Activated CD4-positive, alpha-beta T cell treated with anti-CD3 and anti-CD28 coated beads, Interleukin-2, amount 10 ng/mL, durations not matched to agents 7 days and 5 days (primary cell): ENCODE data around the gene STMN1. TPM values are rescaled to one million over a fixed set of nuclear protein-coding genes. Genes with fewer than 3 reads are reported as not detected.
A peak's percentile ranks its signal among the peaks of the same experiment; 100 is the strongest.

Source experiments
- CTCF ChIA-PET: fragments of 350-600 bp; sonication (Branson Sonifier 250); formaldehyde crosslinking; loops from one replicate; lab custom pipeline; 2021; ENCODE audit warnings: antibody characterized with exemption; lab: Charles Lee
- POLR2A ChIA-PET: fragments of 350-600 bp; sonication (Branson Sonifier 250); formaldehyde crosslinking; loops from one replicate; lab custom pipeline; 2021; ENCODE audit warnings: antibody characterized with exemption; lab: Charles Lee
- DNase-seq: peaks from one replicate; pipeline ENCODE4 v3.0.0-alpha.2; 2020
- H3K27ac Mint-ChIP-seq: one replicate; pipeline ENCODE4 v1.8.0; 2021; ENCODE audit warnings: mild to moderate bottlenecking, moderate library complexity, mixed read lengths
- H3K27me3 Mint-ChIP-seq: one replicate; pipeline ENCODE4 v1.8.0; 2021; ENCODE audit warnings: mixed read lengths
- H3K36me3 Mint-ChIP-seq: one replicate; pipeline ENCODE4 v1.8.0; 2021; ENCODE audit warnings: low read depth, mixed read lengths
- H3K4me1 Mint-ChIP-seq: one replicate; pipeline ENCODE4 v1.8.0; 2021; ENCODE audit warnings: mixed read lengths
- H3K4me3 Mint-ChIP-seq: one replicate; pipeline ENCODE4 v1.8.0; 2021; ENCODE audit warnings: mild to moderate bottlenecking, moderate library complexity, mixed read lengths
- H3K9me3 Mint-ChIP-seq: one replicate; pipeline ENCODE4 v1.8.0; 2021; ENCODE audit warnings: mixed read lengths
- microRNA-seq: library from miRNA; unstranded; fragments of <30 nt; microRNA quantifications from one replicate; pipeline ENCODE4 v1.2.0, GENCODE V29; 2021; ENCODE audit warnings: borderline microRNAs expressed, borderline replicate concordance
- total RNA-seq, 2 experiments: library from RNA; stranded (reverse); gene quantifications; one replicate each; pipeline ENCODE4 v1.2.3, GENCODE V29; 2021

The STMN1 gene
- total RNA-seq, 2 experiments from 2014 or later = 800 to 1,022 TPM

DNA sequence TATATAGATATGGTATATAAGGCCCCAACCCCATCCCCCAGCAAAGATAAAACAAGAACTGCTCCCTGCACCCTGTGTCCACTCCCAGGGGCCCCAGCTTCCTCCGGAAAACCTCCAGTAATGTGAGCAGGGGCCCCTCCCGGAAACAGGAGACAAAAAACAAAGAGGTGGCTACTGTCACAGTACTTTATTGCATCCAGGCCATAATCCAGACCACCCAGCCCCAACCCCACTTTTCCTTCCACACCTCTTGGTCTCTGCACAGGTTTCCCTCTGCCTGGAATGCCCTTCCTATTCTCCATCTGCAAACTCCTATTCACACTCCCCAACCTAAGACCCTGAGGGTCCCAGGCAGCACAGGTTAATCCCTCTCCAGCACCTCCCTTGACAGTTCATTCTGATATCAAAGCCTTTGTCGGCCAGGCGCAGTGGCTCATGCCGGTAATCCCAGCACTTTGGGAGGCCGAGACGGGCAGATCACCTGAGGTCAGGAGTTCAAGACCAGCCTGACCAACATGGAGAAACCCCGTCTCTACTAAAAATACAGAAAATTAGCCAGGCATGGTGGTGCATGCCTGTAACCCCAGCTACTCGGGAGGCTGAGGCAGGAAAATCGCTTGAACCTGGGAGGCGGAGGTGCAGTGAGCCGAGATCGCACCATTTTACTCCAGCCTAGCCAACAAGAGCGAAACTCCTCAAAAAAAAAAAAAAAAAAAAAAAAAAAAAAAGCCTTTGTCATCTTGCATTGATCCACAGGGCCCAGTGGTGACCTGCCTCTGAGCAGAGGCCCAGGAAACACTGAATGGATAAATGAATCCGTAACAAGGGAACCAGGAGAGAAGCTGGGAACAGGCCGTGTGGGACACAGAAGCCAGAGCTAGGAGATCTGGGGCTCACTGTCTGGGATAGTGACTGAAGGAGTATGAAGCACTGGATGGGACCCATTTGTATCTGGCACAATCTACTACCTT, 44.6 kb downstream of the STMN1 start:
- ChIA-PET POLR2A (interaction anchor here (0.6 kb wide), 1 partner anchor 412 kb away, joined by 5 read pairs; no protein-coding TSS in a partner anchor), CTCF (interaction anchor here (1.3 to 1.8 kb wide), 3 partner anchors 9 to 21 kb away, joined by 3 to 5 read pairs (median 4); partner anchors contain the start of gene PAQR7)
- Mint-ChIP-seq H3K4me1 (peaks cover 26% of the 10 kb centered on the region), H3K27ac (no peak overlapping the region), H3K9me3 (no peaks in the 10 kb centered on the region), H3K4me3 (no peak overlapping the region), H3K36me3 (no peaks in the 10 kb centered on the region), H3K27me3 (no peaks in the 10 kb centered on the region)
- no peak for DNase-seq

DNA sequence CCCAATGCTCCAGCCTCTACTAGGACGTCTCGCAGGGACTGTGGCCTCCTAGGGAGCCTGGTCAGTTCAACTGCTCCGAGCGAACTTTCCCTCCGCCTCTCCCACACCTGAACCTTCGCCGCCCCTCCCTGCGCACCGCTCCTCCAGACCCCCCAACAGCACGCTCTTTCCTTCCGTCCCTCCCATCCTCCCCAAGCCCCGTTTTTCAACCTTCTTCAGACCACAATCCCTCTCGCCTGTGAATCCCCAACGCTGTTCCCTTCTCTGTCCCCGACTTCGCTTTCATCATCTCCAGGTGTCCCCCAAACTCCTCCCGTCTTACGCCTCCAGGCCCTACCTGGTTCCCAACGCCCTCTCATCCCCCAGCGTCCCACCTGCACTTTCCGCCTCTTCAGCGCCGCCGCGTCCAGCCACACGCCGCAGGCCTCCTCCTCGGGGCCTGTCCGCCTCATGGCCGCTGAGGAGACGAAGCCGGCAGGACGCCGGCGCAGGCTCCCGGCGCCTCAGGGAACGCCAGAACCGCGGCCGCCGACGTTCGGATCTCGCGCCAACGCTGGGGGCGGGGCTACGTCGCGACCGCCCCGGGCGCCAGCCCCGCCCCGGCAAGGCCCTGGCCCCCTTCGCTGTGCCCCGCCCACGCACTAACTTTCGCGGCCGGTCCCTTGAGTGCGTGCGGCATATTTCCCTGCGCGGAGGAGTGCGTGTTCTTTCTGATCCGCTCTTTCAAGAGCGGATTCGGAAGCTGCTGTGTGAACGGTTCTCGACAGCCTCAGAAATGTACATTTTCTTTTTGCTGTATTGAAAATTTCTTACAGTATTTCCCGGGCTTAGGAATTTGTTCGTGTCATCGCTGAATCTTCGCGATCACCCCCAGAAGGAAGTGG, 47.1 kb downstream of the STMN1 start, which contains the start of gene AUNIP:
Gene AUNIP, minus strand, starts transcription at position 552 of the 884 bp plus-strand sequence. Its CDS starts 100 bp downstream, at position 452.
- ChIA-PET POLR2A (no interaction called here), CTCF (no interaction called here)
- H3K36me3 Mint-ChIP-seq = no peaks in the 10 kb centered on the region

DNA sequence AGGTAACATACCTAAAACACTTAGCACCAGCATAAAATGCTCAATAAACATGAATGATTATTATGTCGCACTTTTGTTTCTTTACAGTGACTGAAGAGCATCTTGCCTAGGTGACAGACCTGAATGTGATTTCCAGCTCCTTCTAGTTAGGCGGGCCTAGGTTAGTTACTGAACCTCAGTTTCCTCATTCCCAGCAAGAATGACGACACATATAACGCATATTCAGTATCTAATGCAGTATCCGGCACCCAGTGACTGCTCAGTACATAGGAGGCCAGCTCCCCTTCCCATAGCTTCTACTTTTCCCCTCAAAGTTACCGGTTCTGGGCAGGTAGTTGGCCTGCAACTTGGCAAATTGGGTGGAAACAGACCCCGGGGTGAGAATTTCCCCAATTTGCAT, 47.7 kb downstream of the STMN1 start:
- peak overlapping the region; percentile 87 for H3K27ac Mint-ChIP-seq
- H3K36me3 Mint-ChIP-seq = no peaks in the 10 kb centered on the region
- H3K27me3 Mint-ChIP-seq = no peaks in the 10 kb centered on the region
- H3K4me1 Mint-ChIP-seq = peaks cover 29% of the 10 kb centered on the region
- H3K9me3 Mint-ChIP-seq = no peaks in the 10 kb centered on the region
- H3K4me3 Mint-ChIP-seq = peak overlapping the region; percentile 93
- POLR2A ChIA-PET = no interaction called here
- no peak for DNase-seq
- CTCF ChIA-PET = no interaction called here

More for the DNA sequence above, 47.1 kb downstream of the STMN1 start, which contains the start of gene AUNIP:
- peak; percentile 91 for DNase-seq
- Mint-ChIP-seq H3K9me3 (no peaks in the 10 kb centered on the region), H3K4me3 (peak within 1 kb of the TSS; percentile 93), H3K4me1 (peaks cover 29% of the 10 kb centered on the region), H3K27ac (peak within 1 kb of the TSS; percentile 87), H3K27me3 (no peaks in the 10 kb centered on the region)

DNA sequence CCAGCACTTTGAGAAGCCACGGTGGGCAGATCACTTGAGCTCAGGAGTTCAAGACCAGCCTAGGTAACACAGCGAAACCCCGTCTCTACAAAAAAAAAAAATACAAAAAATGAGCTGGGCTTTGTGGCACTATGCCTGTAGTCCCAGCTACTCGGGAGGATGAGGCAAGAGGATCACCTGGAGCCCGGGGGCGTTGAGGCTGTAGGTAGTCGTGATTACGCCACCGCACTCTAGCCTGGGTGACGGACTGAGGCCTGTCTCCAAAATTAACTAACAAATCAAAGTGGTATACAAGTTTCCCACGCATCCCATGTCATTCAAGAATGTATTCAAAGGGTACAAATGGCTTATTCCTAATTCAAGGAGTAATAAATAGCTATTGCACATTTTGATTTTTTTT, 49.4 kb downstream of the STMN1 start:
- CTCF ChIA-PET = interaction anchor here (0.6 to 1.3 kb wide), 4 partner anchors 11 to 1296 kb away, joined by 3 to 5 read pairs (median 4); no protein-coding TSS in a partner anchor
- H3K27ac Mint-ChIP-seq = no peak overlapping the region
- POLR2A ChIA-PET = interaction anchor here (0.6 kb wide), 2 partner anchors 15 to 23 kb away, joined by 3 to 6 read pairs; no protein-coding TSS in a partner anchor

DNA sequence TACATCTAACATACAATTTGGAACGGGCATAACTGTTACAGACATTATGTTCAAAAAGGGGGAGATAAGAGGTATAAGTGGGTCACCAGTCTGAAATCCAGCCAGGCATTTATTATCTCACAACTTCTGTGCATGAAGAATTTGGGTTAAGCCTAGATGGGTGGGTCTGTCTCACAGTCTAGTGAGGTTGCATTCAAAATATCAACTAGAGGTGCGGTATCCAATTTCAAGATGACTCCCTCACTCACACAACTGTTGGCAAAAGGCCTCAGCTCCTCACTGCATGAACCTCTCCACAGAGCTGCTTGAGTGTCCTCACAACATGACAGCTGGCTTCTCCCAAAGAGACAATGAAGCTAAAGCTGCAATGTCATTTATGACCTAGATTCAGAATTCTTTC, 51.7 kb downstream of the STMN1 start:
- H3K9me3 Mint-ChIP-seq = no peaks in the 10 kb centered on the region
- ChIA-PET POLR2A (interaction anchor here (0.6 kb wide), 1 partner anchor 282 kb away, joined by 4 read pairs; no protein-coding TSS in a partner anchor), CTCF (interaction anchor here (0.6 kb wide), 1 partner anchor 14 kb away, joined by 5 read pairs; no protein-coding TSS in a partner anchor)
- no peaks in the 10 kb centered on the region for H3K27me3 Mint-ChIP-seq
- no peak overlapping the region for H3K4me3 Mint-ChIP-seq
- no peak overlapping the region for H3K27ac Mint-ChIP-seq
- peaks cover 2% of the 10 kb centered on the region for H3K36me3 Mint-ChIP-seq
- no peak for DNase-seq
- peaks cover 17% of the 10 kb centered on the region for H3K4me1 Mint-ChIP-seq

More for the DNA sequence above, 49.4 kb downstream of the STMN1 start:
- Mint-ChIP-seq H3K36me3 (peaks cover 2% of the 10 kb centered on the region), H3K4me3 (no peak overlapping the region), H3K4me1 (peaks cover 29% of the 10 kb centered on the region), H3K9me3 (no peaks in the 10 kb centered on the region), H3K27me3 (no peaks in the 10 kb centered on the region)
- no peak for DNase-seq

Small RNAs within 50 kb of the gene (microRNA-seq; reads per million reads assigned to microRNA genes)
- 1.3 reads per million for gene MIR3917

Other genes starting within 250 kb of the STMN1 start
- 10 to 100 TPM; 13.7 to 14.4 TPM for gene SELENON, start 106.2 kb downstream of the STMN1 start, total RNA-seq
- gene MTFR1L, start 86.5 kb downstream of the STMN1 start, total RNA-seq = 10 to 100 TPM; 38.9 to 42.1 TPM
- gene AUNIP, start 47.0 kb downstream of the STMN1 start, total RNA-seq = 1 to 10 TPM; 6.7 to 8.1 TPM
- under 1 TPM; 0.52 to 0.87 TPM for gene PAQR7, start 30.7 kb downstream of the STMN1 start, total RNA-seq
- gene PAFAH2, start 91.6 kb upstream of the STMN1 start, total RNA-seq = 10 to 100 TPM; 10.1 to 11.9 TPM
- not detected for gene EXTL1, start 115.4 kb upstream of the STMN1 start, total RNA-seq
- gene SLC30A2, start 139.7 kb upstream of the STMN1 start, total RNA-seq = not detected
- gene TRIM63, start 161.2 kb upstream of the STMN1 start, total RNA-seq = under 1 TPM; 0.10 TPM
- 10 to 100 TPM; 21.0 to 25.8 TPM for gene PDIK1L, start 205.4 kb upstream of the STMN1 start, total RNA-seq